K562 (cell line): ENCODE data around the gene RNF114. TPM values are rescaled to one million over a fixed set of nuclear protein-coding genes. Genes with fewer than 3 reads are reported as not detected.
A peak's percentile ranks its signal among the peaks of the same experiment; 100 is the strongest.

ENCODE experiments used
- CTCFL ChIP-seq: IDR thresholded peaks from 2 replicates; pipeline ENCODE4 v1.6.1; 2011; ENCODE audit warnings: borderline replicate concordance, low read depth, mild to moderate bottlenecking, moderate library complexity, low read length; ENCODE audit not compliant: insufficient read depth, poor library complexity, severe bottlenecking
- DMBX1 ChIP-seq: fragments of 250-450 bp; sonication (Bioruptor Pico); IDR thresholded peaks from 2 replicates; pipeline ENCODE4 v1.8.0; 2022; ENCODE audit warnings: inconsistent platforms, mild to moderate bottlenecking, moderate library complexity, borderline replicate concordance
- DPF2 ChIP-seq: fragments of 450-650 bp; IDR thresholded peaks from 2 replicates; pipeline ENCODE4 v1.6.1; 2016
- E2F3 ChIP-seq: fragments of 250-450 bp; sonication (Bioruptor Pico); IDR thresholded peaks from 2 replicates; pipeline ENCODE4 v1.4.0; 2020; ENCODE audit warnings: mild to moderate bottlenecking
- E4F1 ChIP-seq: fragments of 250-450 bp; sonication (Bioruptor Pico); IDR thresholded peaks from 2 replicates; pipeline ENCODE4 v1.5.0; 2021; ENCODE audit warnings: mild to moderate bottlenecking, borderline replicate concordance
- GATAD2A ChIP-seq: fragments of 450-650 bp; IDR thresholded peaks from 2 replicates; pipeline ENCODE4 v1.6.1; 2017
- NELFE ChIP-seq: IDR thresholded peaks from 2 replicates; pipeline ENCODE4 v1.6.1; 2011; ENCODE audit warnings: mild to moderate bottlenecking; ENCODE audit not compliant: insufficient read depth, insufficient read length
- NFRKB ChIP-seq: fragments of 450-650 bp; IDR thresholded peaks from 2 replicates; pipeline ENCODE4 v1.6.1; 2016; ENCODE audit warnings: low read depth
- NRF1 ChIP-seq, 2 experiments: fragments of 450-650 bp; IDR thresholded peaks in 1 of 2; conservative IDR thresholded peaks in 1 of 2; 2 replicates each; pipeline ENCODE4 v1.6.1; 2014; ENCODE audit warnings: mild to moderate bottlenecking in 2 of 2
- ZBTB40 ChIP-seq, 2 experiments: fragments of 450-650 bp in 1 of 2; sonication (generic) in 1 of 2; formaldehyde crosslinking in 1 of 2; IDR thresholded peaks; 2 replicates each; pipeline versions ENCODE4 v1.7.1 to v1.9.0; 2016 to 2022; ENCODE audit warnings: inconsistent platforms in 1 of 2, mild to moderate bottlenecking in 1 of 2, missing genetic modification reagents in 1 of 2
- ZNF583 ChIP-seq: fragments of 250-450 bp; sonication (Bioruptor Pico); IDR thresholded peaks from 2 replicates; pipeline ENCODE4 v1.4.0; 2020
- ZNF584 ChIP-seq: fragments of 200-800 bp; sonication (Bioruptor generic); IDR thresholded peaks from 2 replicates; pipeline ENCODE4 v1.6.1; 2016; ENCODE audit warnings: low read depth, mild to moderate bottlenecking, missing genetic modification characterization, missing compliant biosample characterization
- ZSCAN32 ChIP-seq: fragments of 450-650 bp; formaldehyde crosslinking; IDR thresholded peaks from 2 replicates; pipeline ENCODE4 v1.4.0; 2020; ENCODE audit warnings: mild to moderate bottlenecking, moderate library complexity
- polyA plus RNA-seq, 8 experiments: library from polyadenylated mRNA; depleted of rRNA in 4 of 8; stranded (reverse) in 5 of 8; unstranded in 3 of 8; fragments of >200 nt; fragmentation: Nextera tagmentation in 2 of 8; fragmentation: Illumina TruSeq in 1 of 8; extraction: Ambion mirVana in 2 of 8; extraction: Trizol in 1 of 8; gene quantifications; 2 replicates each; pipeline versions ENCODE4 v1.2.1 to v1.2.3, GENCODE V29; 2011 to 2014; ENCODE audit warnings: inconsistent platforms in 1 of 8, missing spikeins in 1 of 8
- total RNA-seq, 7 experiments: library from RNA; depleted of rRNA in 6 of 7; stranded (reverse); fragments of >200 nt in 6 of 7; fragmentation: Illumina TruSeq in 2 of 7; extraction: Trizol in 2 of 7; gene quantifications; 2 replicates each; pipeline versions ENCODE4 v1.2.1 to v1.2.3, GENCODE V29; 2011 to 2021; ENCODE audit warnings: low replicate concordance in 1 of 7

Gene RNF114
- total and polyA plus RNA-seq, 9 of the 15 experiments (the other 6 are each of a cell fraction or from before 2014, with no cell fraction given), result 38.6 to 111 (median 62.6) TPM

GRCh38 chr20:49989234-49990065, 53.3 kb downstream of the RNF114 start (continued):
- peak in 1 of 2 experiments; percentile 23; a peak in 1 of 4 replicates for TF ChIP-seq NRF1 (conservative IDR thresholded peaks at IDR 0.05 in 1 of 2, IDR thresholded peaks at IDR 0.05 in 1 of 2)
- 0 out of 2 replicates have a peak, but pooled peaks have one; percentile 56 for TF ChIP-seq ZNF584
- TF ChIP-seq ZNF583 (CRISPR knock-in tag), result 0 out of 2 replicates have a peak, but pooled peaks have one; percentile 37
- peak; percentile 71; the same call in 1 of the 2 replicates for TF ChIP-seq NFRKB
- peak; percentile 50; the same call in 1 of the 2 replicates for TF ChIP-seq DPF2
- no peak for TF ChIP-seq E4F1 (CRISPR knock-in tag)
- TF ChIP-seq E2F3 (CRISPR knock-in tag), result 0 out of 2 replicates have a peak, but pooled peaks have one; percentile 22
- no peak for TF ChIP-seq CTCFL
- no peak for TF ChIP-seq ZSCAN32 (CRISPR knock-in tag)
- TF ChIP-seq GATAD2A, result peak; percentile 14; the same call in 1 of the 2 replicates
- peak; percentile 42; the same call in 1 of the 2 replicates for TF ChIP-seq DMBX1 (CRISPR knock-in tag)
- TF ChIP-seq NELFE, result no peak
- no peak for TF ChIP-seq ZBTB40 (IDR thresholded peaks at IDR 0.05)
- TF ChIP-seq ZBTB40 (CRISPR knock-in tag; IDR thresholded peaks at IDR 0.05), result no peak
